Measurements from ENCODE around the gene PIAS4. TPM values are rescaled to one million over a fixed set of nuclear protein-coding genes. Genes with fewer than 3 reads are reported as not detected.

Gene PIAS4
- total and polyA plus RNA-seq, 9 of the 15 experiments (the other 6 are each of a cell fraction or from before 2014, with no cell fraction given), result 0.27 to 34.9 (median 14.4) TPM

GRCh38 chr19:4067396-4068046, 60.0 kb downstream of the PIAS4 start (continued):
- TF ChIP-seq RBFOX2 (IDR thresholded peaks at IDR 0.05; ENCODE audit: low read depth, low read length), result peak; percentile 70
- no peak for TF ChIP-seq ELF4 (CRISPR knock-in tag; IDR thresholded peaks at IDR 0.05)
- TF ChIP-seq UBTF (IDR thresholded peaks at IDR 0.05; ENCODE audit: borderline replicate concordance in 1 of 2, low read depth in 2 of 2, low read length in 2 of 2), result peak in 1 of 2 experiments; percentile 71; a peak in 2 of 4 replicates
- peak; percentile 38 for TF ChIP-seq TAF1 (IDR thresholded peaks at IDR 0.05; ENCODE audit: control insufficient read depth, extremely low read depth, insufficient read depth, low read length, severe bottlenecking)
- no peak for TF ChIP-seq TSC22D4 (tag; IDR thresholded peaks at IDR 0.05)
- no peak; the same call in 1 of the 2 replicates for TF ChIP-seq SUPT5H (IDR thresholded peaks at IDR 0.05)
- TF ChIP-seq ERF (CRISPR knock-in tag; IDR thresholded peaks at IDR 0.05), result no peak
- no peak for TF ChIP-seq NFXL1 (CRISPR knock-in tag; IDR thresholded peaks at IDR 0.05)
- TF ChIP-seq ZNF551 (CRISPR knock-in tag; IDR thresholded peaks at IDR 0.05), result no peak
- no peak for TF ChIP-seq CLOCK (CRISPR knock-in tag; IDR thresholded peaks at IDR 0.05; ENCODE audit: borderline replicate concordance)
- peak; percentile 62 for TF ChIP-seq PCBP1 (IDR thresholded peaks at IDR 0.05; ENCODE audit: low read depth, low read length, poor library complexity, severe bottlenecking)
- TF ChIP-seq KDM5B (IDR thresholded peaks at IDR 0.05; ENCODE audit: insufficient replicate concordance, low read depth, low read length), result peak; percentile 52
- no peak for TF ChIP-seq EZH2 (IDR thresholded peaks at IDR 0.05; ENCODE audit: borderline replicate concordance, low read depth, low read length)
- no peak for TF ChIP-seq IRF2 (CRISPR knock-in tag; IDR thresholded peaks at IDR 0.05)
- TF ChIP-seq ZNF512 (tag; IDR thresholded peaks at IDR 0.05), result no peak
- TF ChIP-seq MXI1 (IDR thresholded peaks at IDR 0.05; ENCODE audit: low read depth, low read length), result no peak
- TF ChIP-seq BCLAF1 (IDR thresholded peaks at IDR 0.05; ENCODE audit: borderline replicate concordance in 1 of 2, control insufficient read depth in 1 of 2, low read depth in 2 of 2, low read length in 1 of 2), result no peak
